ENCODE measurements around the gene TAF4. TPM values are rescaled to one million over a fixed set of nuclear protein-coding genes. Genes with fewer than 3 reads are reported as not detected.

Gene TAF4
- polyA plus RNA-seq, 1 donor from 2014 or later, result 10.2 TPM

- TF ChIP-seq, protein P1, sequence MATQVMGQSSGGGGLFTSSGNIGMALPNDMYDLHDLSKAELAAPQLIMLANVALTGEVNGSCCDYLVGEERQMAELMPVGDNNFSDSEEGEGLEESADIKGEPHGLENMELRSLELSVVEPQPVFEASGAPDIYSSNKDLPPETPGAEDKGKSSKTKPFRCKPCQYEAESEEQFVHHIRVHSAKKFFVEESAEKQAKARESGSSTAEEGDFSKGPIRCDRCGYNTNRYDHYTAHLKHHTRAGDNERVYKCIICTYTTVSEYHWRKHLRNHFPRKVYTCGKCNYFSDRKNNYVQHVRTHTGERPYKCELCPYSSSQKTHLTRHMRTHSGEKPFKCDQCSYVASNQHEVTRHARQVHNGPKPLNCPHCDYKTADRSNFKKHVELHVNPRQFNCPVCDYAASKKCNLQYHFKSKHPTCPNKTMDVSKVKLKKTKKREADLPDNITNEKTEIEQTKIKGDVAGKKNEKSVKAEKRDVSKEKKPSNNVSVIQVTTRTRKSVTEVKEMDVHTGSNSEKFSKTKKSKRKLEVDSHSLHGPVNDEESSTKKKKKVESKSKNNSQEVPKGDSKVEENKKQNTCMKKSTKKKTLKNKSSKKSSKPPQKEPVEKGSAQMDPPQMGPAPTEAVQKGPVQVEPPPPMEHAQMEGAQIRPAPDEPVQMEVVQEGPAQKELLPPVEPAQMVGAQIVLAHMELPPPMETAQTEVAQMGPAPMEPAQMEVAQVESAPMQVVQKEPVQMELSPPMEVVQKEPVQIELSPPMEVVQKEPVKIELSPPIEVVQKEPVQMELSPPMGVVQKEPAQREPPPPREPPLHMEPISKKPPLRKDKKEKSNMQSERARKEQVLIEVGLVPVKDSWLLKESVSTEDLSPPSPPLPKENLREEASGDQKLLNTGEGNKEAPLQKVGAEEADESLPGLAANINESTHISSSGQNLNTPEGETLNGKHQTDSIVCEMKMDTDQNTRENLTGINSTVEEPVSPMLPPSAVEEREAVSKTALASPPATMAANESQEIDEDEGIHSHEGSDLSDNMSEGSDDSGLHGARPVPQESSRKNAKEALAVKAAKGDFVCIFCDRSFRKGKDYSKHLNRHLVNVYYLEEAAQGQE (IDR thresholded peaks at IDR 0.05; ENCODE audit: borderline replicate concordance), result no peak
Measured at GRCh38 chr20:61935926-61936700, 129.6 kb downstream of the TAF4 start (continued).

GRCh38 chr20:61934716-61935530, 130.8 kb downstream of the TAF4 start:
- no peak overlapping the region for H3K9ac ChIP-seq (ENCODE audit: low read length)
- H3K9me3 ChIP-seq (ENCODE audit: low read length), result no peaks in the 10 kb centered on the region
- no peak overlapping the region for H3K4me3 ChIP-seq (ENCODE audit: low read length)
- no peaks in the 10 kb centered on the region for H3F3A ChIP-seq (ENCODE audit: insufficient read depth, low read length, poor library complexity, severe bottlenecking)
- H4K20me1 ChIP-seq (ENCODE audit: insufficient read depth), result no peaks in the 10 kb centered on the region
- no peaks in the 10 kb centered on the region for H3K79me2 ChIP-seq (replicated peaks; ENCODE audit: insufficient read depth, low read length)
- H3K4me2 ChIP-seq (ENCODE audit: low read length), result no peak overlapping the region
- no peaks in the 10 kb centered on the region for H3K27me3 ChIP-seq (ENCODE audit: insufficient read depth, low read depth, low read length)
- TF ChIP-seq RAD21 (conservative IDR thresholded peaks at IDR 0.05), result no peak
- no peak for TF ChIP-seq EZH2 (IDR thresholded peaks at IDR 0.05; ENCODE audit: borderline replicate concordance, insufficient read depth, low read length, poor library complexity, severe bottlenecking)
- TF ChIP-seq POLR2AphosphoS5 (IDR thresholded peaks at IDR 0.05), result no peak
- TF ChIP-seq, protein P1 (IDR thresholded peaks at IDR 0.05; ENCODE audit: borderline replicate concordance), result no peak
- no peak overlapping the region for H3K27ac ChIP-seq (ENCODE audit: low read length)
- H3K9me2 ChIP-seq (ENCODE audit: insufficient read depth, low read length), result no peaks in the 10 kb centered on the region
- H3K36me3 ChIP-seq (ENCODE audit: insufficient read depth, low read length), result no peaks in the 10 kb centered on the region
- no peak overlapping the region for H2AFZ ChIP-seq (ENCODE audit: low read depth, low read length)

GRCh38 chr20:61933951-61934715, 131.5 kb downstream of the TAF4 start:
- Histone ChIP-seq H3K9ac (ENCODE audit: low read length) (no peak overlapping the region), H4K20me1 (ENCODE audit: insufficient read depth) (no peaks in the 10 kb centered on the region), H3K27ac (ENCODE audit: low read length) (no peak overlapping the region), H3K27me3 (ENCODE audit: insufficient read depth, low read depth, low read length) (no peaks in the 10 kb centered on the region), H3K4me2 (ENCODE audit: low read length) (no peak overlapping the region), H3K4me3 (ENCODE audit: low read length) (no peak overlapping the region), H3K36me3 (ENCODE audit: insufficient read depth, low read length) (no peaks in the 10 kb centered on the region), H2AFZ (ENCODE audit: low read depth, low read length) (no peak overlapping the region), H3F3A (ENCODE audit: insufficient read depth, low read length, poor library complexity, severe bottlenecking) (no peaks in the 10 kb centered on the region), H3K79me2 (replicated peaks; ENCODE audit: insufficient read depth, low read length) (no peaks in the 10 kb centered on the region), H3K9me3 (ENCODE audit: low read length) (no peaks in the 10 kb centered on the region), H3K9me2 (ENCODE audit: insufficient read depth, low read length) (no peaks in the 10 kb centered on the region)
- no peak for TF ChIP-seq TAF1 (IDR thresholded peaks at IDR 0.05; ENCODE audit: low read depth)
- TF ChIP-seq POLR2AphosphoS5 (IDR thresholded peaks at IDR 0.05), result no peak
- no peak for TF ChIP-seq EZH2 (IDR thresholded peaks at IDR 0.05; ENCODE audit: borderline replicate concordance, insufficient read depth, low read length, poor library complexity, severe bottlenecking)
- no peak for TF ChIP-seq MXI1 (conservative IDR thresholded peaks at IDR 0.05; ENCODE audit: poor library complexity, severe bottlenecking)
- TF ChIP-seq CTCF (IDR thresholded peaks at IDR 0.05; ENCODE audit: poor library complexity, severe bottlenecking), result no peak
